Measurements from ENCODE around the gene NME3.
"Not testable (repeated sequence)": the region's sequence is repeated elsewhere in the genome, so short reads cannot be mapped to it uniquely, and the experiment has no call there.

NME3 gene

DNA sequence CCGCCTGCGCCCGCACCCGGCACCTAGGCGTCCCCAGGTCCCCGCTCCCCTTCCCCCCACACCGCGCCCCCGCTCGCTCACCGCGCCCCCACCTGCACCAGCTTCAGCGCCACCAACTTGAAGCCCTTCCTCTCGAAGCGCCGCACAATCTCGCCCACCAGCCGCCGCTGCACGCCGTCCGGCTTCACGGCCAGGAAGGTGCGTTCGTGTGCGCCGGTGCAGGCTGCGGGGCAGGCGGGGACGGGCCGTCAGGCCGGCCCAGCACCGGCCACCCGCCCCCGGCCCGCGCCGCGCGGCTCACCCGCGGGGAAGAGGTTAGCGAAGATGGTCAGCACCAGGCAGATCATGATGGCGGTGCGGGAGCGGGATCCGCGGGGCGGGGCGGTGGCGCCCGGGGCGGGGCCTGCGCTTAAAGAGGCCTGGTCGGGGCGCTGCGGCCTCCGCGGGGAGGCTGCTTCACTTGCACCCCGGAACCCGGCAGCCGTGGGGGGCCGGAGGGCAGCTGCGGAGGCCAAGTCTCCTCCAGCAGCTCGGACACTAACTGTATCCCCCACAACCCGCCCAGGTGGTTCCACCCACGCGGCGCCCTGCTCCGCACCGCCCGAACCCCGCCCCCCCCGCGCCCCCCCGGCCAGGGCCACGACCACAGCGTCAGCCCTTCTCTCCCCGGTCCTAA lies at the start of gene NME3:
NME3 (minus strand) TSS at position 356 of the 676 bp plus-strand sequence; CDS start at position 347, 9 bp downstream.
- H3K27ac ChIP-seq, result peak within 1 kb of the TSS; percentile 88
- DNase-seq (ENCODE audit: low read depth, low spot score), result no peak

DNA sequence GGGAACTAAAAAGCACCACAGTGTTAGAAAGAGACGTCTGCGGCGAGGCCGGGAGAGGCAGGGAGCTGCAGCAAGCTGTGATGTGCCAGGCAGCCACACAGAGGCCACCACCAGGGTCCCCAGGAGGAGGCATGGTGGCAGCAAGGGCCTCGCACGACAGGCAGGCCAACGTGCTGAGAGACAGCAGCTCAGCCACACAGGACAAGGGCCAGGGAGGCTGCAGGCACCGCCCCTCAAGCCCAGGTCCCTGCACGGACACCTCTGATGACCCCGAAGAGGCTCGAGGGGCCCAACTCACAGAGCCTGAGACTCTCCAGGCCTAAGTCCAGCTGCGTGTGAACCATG lies 49.6 kb upstream of the NME3 start:
- H3K27ac ChIP-seq, result no peak overlapping the region
- no peak for DNase-seq (ENCODE audit: low read depth, low spot score)

DNA sequence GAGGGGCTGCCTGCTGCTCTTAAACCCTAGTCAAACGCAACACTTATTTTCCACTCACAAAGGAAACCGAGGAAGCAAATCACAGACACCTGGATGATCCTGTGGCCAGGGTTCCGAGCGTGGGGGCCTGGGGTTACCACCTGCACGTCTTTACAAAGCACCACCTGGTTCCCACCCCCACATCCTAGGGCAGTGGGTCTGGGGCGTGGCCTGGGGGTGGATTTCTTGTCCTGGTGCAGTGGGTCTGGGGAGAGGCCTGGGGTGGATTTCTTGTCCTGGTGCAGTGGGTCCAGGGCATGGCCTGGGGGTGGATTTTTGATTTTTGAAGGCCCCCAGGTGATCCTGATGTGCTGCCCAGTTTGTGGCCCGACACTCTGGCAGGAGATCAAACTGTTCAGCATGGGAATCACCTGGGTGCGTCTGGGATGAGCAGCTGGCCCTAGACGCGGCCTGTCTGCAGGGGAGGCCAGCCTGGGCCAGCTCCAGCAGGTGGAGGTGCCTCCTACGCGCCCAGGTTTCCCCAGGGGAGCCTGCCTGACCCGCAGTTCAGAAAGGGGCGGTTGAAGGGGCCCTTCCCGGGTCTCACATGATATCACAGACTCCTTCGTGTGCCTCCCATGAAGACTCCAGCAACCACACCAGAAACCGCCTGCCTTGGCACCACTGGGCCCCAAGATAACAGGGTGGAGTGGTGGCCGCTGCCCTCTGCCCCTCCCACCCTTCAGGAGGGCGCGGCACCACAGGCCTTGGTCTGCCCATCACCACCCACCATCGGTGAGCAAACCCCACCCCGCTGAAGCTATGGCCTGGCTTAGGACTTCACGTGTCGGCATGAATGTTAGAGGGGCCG lies 49.0 kb upstream of the NME3 start:
- no peak overlapping the region for H3K27ac ChIP-seq
- DNase-seq (ENCODE audit: low read depth, low spot score), result no peak

DNA sequence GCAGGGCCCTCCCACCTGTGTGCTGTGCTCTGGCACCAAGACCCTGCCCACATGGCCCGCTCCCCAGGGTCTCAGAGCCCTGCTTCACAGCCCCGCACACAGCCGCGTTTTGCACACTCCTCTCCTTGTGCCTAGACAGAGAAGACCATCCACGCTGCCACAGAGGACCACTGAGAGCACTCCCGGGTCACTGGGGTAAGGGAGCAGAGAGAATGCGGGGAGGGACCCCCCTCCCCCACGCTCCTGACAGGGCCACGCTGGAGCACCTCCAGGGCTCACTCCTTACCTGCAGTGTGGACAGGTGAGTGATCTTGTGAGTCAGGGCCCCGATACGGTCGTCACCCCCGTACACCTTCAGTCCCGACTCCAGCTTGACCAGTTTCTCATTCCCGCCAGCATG lies 48.3 kb upstream of the NME3 start:
- no peak overlapping the region for H3K27ac ChIP-seq
- no peak for DNase-seq (ENCODE audit: low read depth, low spot score)

DNA sequence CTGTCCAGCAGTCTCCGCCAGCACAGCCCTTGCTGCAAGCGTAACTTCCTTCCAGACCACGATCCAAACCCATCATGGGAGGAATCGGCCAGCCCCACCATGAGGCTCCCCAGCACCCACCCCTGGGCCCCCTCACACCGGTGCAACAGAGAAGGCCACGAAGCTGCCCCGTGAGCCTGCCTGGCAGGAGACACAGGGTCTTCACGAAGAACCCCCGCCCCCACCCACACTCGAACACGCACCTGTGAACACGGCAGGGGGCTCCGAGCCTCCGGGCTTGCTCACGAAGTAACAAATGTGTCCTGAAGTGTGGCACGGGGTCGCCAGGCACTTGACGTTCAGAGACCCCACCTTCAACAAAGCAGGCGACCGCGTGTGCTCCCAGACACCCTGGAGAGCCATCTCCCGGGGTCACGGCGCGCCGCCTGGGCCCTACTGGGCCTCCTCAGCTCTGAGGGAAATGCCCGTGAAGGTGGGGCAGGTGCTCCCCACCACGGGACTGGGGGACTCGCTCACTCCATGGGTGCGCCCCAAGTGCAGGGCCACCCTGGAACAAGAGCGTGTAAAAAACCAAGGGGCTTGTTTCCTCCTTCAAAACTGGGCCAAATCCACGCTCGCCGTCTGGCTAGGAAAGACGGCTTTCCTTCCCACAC lies 47.7 kb upstream of the NME3 start:
- no peak overlapping the region for H3K27ac ChIP-seq
- no peak for DNase-seq (ENCODE audit: low read depth, low spot score)

DNA sequence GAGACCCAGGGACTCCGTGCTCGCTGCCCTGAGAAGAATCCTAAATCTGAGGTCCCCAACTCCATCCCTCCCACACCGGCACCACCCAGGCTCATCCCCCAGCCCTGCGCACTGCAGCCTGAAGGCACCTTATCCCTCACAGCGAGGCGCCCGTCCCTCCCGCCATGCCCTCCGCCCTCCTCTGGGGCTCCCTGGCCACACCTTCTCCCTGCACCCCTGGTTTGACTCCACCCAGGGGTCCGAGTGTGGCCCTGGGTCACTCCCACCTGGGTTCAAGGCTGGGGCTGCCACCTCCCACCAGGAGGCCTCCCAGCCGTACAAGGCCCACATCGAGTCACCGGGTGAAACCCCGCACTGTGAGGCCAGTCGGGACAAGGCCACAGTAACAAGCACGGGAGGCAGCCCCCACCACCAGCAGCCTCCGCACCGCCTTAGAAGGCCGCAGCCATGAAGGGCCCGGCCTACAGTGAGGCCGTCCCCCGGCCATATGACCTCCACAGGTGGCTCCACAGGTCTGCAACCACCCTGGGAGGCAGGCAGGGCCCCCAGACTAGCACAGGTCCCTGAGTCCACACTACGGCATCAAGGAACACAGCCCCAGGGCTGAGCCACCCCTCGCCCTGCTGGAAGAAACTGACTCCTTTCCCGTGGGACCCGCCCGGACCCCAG lies 47.0 kb upstream of the NME3 start:
- no peak for DNase-seq (ENCODE audit: low read depth, low spot score)
- H3K27ac ChIP-seq, result no peak overlapping the region

DNA sequence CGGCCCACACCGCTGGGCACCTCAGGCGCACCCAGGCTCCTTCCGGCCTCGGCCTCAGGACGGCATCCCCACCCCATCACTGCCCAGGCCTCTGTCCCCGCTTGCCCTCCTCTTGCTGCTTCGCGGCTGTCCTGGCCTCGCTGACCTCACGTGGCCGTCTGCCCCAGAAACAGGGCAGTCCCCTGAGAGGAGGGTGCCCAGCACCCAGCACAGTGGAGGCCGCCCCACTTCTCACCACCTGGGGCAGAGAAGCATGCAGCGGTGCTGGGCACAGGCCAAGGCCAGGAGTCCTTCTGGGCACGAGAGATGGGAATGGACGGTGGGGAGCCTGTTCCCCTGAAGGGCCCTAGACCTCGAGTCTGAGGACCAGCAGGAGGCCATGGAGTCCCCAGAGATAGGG lies 46.4 kb upstream of the NME3 start:
- no peak for DNase-seq (ENCODE audit: low read depth, low spot score)
- H3K27ac ChIP-seq, result no peak overlapping the region

DNA sequence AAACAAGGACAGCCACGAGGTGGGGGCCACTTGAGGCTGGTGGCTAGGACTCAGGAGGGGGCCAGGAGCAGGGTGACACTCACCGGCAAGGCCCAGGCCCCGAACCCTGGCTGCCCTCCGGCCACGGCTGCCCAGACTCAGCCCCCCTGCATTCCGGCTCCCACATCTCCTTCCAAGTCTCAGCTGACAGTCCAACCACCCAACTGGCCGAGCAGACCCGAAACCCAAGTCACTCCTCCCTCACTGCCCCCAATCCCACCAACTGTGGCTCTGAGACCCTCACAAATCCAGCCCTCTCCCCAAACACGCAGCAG lies 45.9 kb upstream of the NME3 start:
- H3K27ac ChIP-seq, result no peak overlapping the region
- no peak for DNase-seq (ENCODE audit: low read depth, low spot score)

DNA sequence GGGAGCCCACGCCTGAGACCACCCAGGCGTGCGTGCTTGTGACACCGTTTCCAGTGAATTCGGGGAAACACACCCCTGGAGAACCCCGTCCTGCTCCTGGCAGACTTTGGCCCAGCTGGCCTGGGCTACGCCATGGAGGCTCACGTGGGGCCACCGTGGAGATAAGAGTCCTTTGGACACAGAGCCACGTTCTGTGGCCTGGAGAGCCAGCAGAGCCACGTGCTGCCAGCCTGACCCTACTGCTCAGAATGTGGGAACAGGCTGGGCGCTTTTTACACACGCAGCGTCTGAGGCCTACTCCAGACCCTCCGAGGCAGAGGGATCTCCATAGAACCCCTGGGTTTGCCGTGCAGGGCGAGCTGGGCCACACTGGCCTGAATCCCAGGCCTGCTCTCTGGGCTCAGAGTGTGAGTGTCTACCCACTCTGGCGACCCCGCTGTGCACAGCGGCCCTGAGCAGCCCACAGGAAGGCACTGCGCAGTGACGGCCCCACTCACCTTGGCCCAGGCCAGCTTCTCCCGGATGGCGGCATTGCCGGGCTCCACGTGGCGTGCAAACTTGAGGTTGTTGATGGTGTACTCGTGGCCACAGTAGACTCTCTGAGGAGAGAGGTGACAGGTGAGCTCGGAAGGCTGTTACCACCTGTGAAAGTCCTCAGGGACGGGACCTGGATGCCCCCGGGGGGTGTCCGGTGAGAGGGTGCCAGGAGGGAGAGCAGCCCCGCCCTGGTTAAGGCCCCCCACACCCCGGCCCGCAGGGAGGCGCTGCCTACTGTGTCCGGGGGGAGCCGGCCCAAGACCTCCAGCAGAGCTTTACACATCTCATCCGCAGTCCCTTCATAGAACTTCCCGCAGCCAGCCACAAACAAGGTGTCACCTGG lies 45.3 kb upstream of the NME3 start:
- H3K27ac ChIP-seq, result no peak overlapping the region
- no peak for DNase-seq (ENCODE audit: low read depth, low spot score)

DNA sequence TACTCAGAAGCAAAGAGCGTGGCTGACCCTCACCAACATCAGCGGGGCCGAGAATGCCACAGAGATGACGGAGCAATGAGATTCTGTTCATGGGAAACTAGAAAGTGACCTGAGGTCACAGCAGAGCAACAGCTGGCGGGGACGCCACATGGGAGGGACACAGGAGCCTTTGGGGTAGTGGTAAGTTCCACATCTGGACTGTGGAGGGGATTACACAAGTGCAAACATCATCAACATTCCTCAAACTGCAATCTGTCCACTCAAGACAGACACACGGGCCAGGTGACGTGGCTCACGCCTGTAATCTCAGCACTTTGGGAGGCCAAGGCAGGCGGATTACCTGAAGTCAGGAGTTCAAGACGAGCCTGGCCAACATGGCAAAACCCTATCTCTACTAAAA lies 44.1 kb upstream of the NME3 start:
- no peak overlapping the region for H3K27ac ChIP-seq
- DNase-seq (ENCODE audit: low read depth, low spot score), result no peak

DNA sequence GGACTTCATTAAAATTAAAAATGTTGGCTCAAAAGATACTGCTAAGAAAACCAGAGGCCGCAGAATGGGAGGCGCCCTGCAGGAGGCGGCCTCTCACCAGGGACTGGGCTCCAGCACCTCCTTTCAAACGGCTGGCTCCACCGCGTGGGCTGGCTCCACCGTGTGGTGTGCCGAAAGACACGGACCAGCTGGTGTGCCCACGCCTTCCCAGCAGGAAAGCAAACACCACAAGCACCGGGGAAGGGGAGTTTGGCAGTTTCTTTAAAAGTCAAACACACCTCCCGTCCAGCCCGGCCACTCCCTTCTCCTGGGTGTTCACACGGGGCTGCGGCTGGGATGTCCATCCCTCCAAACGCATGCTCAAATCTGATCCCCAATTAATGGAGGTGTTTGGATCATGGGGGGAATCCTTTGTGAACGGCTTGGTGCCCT lies 41.4 kb upstream of the NME3 start:
- DNase-seq (ENCODE audit: low read depth, low spot score), result peak; percentile 26
- no peak overlapping the region for H3K27ac ChIP-seq

DNA sequence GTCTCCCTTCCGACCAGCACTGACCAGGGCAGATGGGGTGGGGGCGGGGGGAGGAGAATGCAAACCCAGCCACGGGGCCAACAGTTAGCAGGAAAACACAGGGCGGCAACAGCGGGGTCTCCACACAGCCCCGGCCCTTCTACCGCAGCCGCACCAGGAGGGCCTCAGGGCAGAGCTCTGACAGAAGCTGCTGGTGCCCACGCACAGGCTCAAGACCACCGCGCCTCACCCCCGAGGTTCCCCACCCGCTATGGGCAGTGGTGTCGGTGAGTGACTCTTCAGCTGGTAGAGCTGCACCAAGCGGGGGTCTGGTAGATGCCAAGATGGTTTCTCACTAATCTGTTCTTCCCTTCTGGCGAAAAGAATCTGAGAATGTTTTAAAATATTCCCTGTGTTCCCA lies 39.2 kb upstream of the NME3 start:
- no peak for DNase-seq (ENCODE audit: low read depth, low spot score)

DNA sequence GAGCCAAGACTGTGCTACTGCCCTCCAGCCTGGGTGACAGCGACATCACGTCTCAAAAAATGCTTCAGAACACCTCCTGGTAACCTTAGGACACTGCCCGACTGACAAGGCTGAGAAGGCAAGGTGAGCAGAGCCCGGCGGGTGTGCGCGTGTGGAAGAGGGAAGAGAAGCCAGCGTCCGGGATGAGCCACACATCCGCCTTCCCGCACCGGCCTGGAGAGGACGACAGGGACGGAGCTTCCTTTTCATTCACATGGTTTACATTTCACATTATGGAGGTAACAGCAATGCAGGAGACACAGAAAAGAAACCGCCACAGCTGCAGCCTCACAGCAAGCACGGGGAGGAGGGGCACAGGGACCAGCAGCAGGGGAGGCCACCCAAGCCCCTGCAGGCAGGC lies 38.8 kb upstream of the NME3 start:
- DNase-seq (ENCODE audit: low read depth, low spot score), result no peak
- no peak overlapping the region for H3K27ac ChIP-seq

More for the DNA sequence above, 39.2 kb upstream of the NME3 start:
- no peak overlapping the region for H3K27ac ChIP-seq

DNA sequence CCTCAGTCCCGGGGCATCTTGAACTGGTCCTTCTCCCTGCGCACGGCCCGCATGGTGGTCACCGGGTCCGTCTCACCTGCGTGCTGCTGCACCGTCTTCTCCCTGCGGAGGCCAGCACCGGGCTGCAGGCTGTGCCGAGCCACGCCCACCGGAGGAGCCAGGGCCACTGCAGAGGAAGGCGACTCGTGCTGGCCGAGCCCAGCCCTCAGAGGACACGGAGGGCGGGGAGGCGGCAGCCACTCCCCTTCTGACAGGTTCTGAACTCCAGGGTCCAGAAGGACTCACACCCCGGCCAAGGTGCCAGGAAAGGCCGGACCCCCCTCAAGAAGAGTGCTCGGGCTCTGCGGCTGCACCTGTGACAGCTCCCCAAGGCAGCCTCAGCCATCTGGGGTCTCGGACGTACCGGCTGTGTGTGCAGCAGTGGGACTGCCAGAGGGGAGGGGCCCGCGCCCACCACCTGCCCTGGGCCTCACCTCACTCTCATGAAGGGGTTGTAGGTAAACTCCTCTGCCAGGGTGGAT lies 38.0 kb upstream of the NME3 start:
- no peak for DNase-seq (ENCODE audit: low read depth, low spot score)
- no peak overlapping the region for H3K27ac ChIP-seq

DNA sequence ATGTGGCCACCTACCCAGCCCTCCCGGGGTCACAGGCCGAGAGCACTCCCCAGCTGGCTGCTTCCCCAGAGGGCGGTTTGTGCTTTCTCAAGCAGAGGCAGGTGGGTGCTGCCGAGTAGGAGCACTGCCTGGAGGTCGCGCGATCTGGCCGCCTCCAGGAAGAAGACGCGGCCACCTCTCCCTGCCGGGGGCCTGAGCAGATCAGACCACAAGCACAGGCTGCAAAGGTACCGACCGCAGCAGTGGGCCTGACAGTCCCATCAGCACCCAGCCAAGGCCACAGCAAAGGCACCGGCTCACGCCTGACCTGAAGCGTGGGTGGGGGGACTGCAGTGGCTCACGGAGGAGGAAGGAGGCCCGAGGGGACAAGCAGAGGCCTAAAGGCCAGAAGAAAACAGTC lies 37.3 kb upstream of the NME3 start:
- no peak overlapping the region for H3K27ac ChIP-seq
- no peak for DNase-seq (ENCODE audit: low read depth, low spot score)

DNA sequence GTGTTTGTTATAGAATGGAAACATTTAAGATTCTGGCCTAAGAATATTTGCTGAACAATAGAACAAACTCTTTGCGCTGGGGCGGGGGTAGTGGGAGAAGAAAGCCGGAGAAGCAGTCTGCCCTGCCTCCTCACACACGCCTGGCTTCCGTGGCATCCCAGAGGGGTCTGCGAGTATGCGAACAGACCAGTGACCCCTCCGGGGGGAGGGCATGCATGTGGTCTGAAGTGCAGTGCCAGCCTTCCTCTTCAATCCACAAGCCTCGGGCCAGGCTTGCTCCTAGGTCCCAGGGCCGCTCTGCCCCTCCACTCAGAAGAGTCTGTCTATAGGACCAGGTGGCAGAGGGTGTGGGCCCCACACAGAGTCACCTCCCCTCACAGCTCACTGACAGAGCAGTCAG lies 36.3 kb upstream of the NME3 start:
- DNase-seq (ENCODE audit: low read depth, low spot score), result no peak
- no peak overlapping the region for H3K27ac ChIP-seq

DNA sequence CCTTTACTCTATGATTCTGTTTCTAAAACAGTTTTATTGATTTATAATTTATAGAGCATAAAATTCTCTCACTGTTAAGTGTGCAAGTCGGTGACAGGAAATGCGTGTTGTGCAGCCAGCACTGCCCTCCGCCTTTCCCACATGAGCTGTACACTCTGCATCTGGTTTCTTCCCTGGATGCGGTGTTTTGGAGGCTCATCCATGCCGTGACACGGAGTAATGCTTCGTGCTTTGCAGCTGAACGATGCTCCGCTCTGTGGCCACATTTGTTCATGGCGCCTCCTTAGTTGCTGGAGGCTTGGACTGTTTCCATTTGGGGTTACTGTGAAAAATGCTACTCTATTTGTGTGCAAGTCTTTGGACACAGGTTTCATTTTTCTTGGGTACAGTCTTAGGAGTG lies 29.4 kb upstream of the NME3 start:
- H3K27ac ChIP-seq, result no peak overlapping the region
- no peak for DNase-seq (ENCODE audit: low read depth, low spot score)

DNA sequence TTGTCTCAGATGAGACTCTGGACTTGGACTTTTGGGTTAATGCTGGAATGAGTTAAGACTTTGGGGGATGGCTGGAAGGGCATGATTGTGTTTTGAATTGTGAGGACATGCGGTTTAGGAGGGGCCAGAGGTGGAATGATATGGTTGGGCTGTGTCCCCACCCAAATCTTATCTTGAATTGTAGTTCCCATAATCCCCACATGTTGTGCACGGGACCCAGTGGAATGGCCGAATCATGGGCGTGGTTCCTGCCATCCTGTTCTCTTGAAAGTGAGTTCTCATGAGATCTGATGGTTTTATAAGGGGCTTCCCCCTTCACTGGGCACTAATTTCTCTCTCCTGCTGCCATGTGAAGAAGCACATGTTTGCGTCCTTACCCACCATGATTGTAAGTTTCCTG lies 27.9 kb upstream of the NME3 start:
- DNase-seq (ENCODE audit: low read depth, low spot score); H3K27ac ChIP-seq: not testable (repeated sequence)

DNA sequence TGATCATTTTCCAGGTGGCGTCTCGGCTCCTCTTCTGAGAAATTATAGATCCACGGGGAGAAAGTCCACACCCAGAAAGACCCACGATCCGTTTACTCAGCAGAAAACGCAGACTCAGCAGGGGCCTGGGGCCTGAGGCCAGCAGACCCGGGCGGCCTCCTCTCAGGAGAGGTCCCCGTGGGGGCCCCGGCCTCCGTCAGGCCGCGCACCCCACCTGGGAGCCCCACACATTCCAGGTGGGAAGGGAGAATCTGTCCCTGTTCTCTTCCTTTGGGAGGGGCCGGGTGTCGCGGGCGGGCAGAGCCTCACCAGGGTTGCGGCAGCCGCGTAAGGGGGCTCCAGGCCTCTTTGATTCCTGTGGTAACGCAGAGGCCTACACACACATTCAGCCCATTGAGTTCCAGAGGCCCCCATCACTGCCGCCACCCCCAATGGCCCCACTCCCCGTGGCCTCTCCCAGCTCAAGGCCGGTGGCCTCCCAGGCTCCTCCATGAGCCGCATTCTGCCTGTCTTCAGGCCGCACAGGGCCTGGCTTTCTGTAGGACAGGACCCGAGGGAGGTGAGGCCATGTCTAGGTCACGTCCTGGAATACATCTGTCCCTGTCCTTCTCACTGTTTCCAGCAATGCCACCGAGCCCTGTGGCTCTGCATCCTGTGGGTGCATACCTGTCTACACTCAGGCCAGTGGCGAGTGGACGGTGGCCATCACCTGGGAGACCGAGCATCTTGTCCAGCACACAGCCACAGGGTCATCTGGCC lies 23.7 kb upstream of the NME3 start:
- no peak for DNase-seq (ENCODE audit: low read depth, low spot score)

More for the DNA sequence above, 23.7 kb upstream of the NME3 start:
- H3K27ac ChIP-seq, result no peak overlapping the region
